ENCODE measurements around the gene ANKRD33.

- TF ChIP-seq POLR2AphosphoS5 (IDR thresholded peaks at IDR 0.05; ENCODE audit: low read depth, low read length) = no peak
- no peak for TF ChIP-seq POLR2A (IDR thresholded peaks at IDR 0.05; ENCODE audit: low read depth, low read length)
- TF ChIP-seq TAF1 (IDR thresholded peaks at IDR 0.05; ENCODE audit: low read depth, low read length) = no peak
- no peak for TF ChIP-seq POU2F2 (IDR thresholded peaks at IDR 0.05; ENCODE audit: low read depth, low read length)
- no peak for TF ChIP-seq SPI1 (IDR thresholded peaks at IDR 0.05; ENCODE audit: low read depth, low read length)
Measured at GRCh38 chr12:51869496-51869865, 18.4 kb upstream of the ANKRD33 start.

All from GM12891 (cell line).